HG02610 (cell line): Measurements from ENCODE around the gene WDR64.
A peak's percentile ranks its signal among the peaks of the same experiment; 100 is the strongest.

ENCODE experiments used
- ATAC-seq: cut with Tn5 transposase; IDR thresholded peaks from one replicate; pipeline ENCODE4 v1.9.1; 2021; ENCODE audit warnings: mild to moderate bottlenecking, moderate library complexity; ENCODE audit not compliant: unreplicated experiment

WDR64 gene

GRCh38 chr1:241828463-241829021, 176.5 kb downstream of the WDR64 start:
- ATAC-seq = no peak

GRCh38 chr1:241829468-241829867, 177.4 kb downstream of the WDR64 start:
- no peak for ATAC-seq

GRCh38 chr1:241834733-241835377, 182.8 kb downstream of the WDR64 start:
- no peak for ATAC-seq

GRCh38 chr1:241836941-241837340, 184.9 kb downstream of the WDR64 start:
- no peak for ATAC-seq

GRCh38 chr1:241837416-241837815, 185.3 kb downstream of the WDR64 start:
- no peak for ATAC-seq

- no peak for ATAC-seq
These were observed 185.8 kb downstream of the WDR64 start for GRCh38 chr1:241837901-241838300.

GRCh38 chr1:241838897-241839296, 186.8 kb downstream of the WDR64 start:
- peak; percentile 1 for ATAC-seq

GRCh38 chr1:241839369-241839979, 187.4 kb downstream of the WDR64 start:
- peak; percentile 85 for ATAC-seq

GRCh38 chr1:241840164-241840563, 188.1 kb downstream of the WDR64 start:
- no peak for ATAC-seq

- ATAC-seq = no peak
These were observed 189.6 kb downstream of the WDR64 start for GRCh38 chr1:241841691-241842090.

GRCh38 chr1:241842565-241842964, 190.5 kb downstream of the WDR64 start:
- no peak for ATAC-seq

GRCh38 chr1:241844593-241844992, 192.5 kb downstream of the WDR64 start:
- no peak for ATAC-seq

GRCh38 chr1:241846375-241846774, 194.3 kb downstream of the WDR64 start:
- no peak for ATAC-seq

GRCh38 chr1:241846862-241847539, 194.9 kb downstream of the WDR64 start:
- no peak for ATAC-seq

GRCh38 chr1:241847540-241847795, 195.4 kb downstream of the WDR64 start:
- no peak for ATAC-seq

- ATAC-seq = peak; percentile 97
These were observed 196.0 kb downstream of the WDR64 start, which contains the start of gene EXO1 for GRCh38 chr1:241847796-241848685. Gene EXO1 (plus strand): TSS chr1:241848204. CDS start chr1:241850426, 2,222 bp downstream.

GRCh38 chr1:241848686-241849344, 196.7 kb downstream of the WDR64 start:
- no peak for ATAC-seq

GRCh38 chr1:241849345-241849695, 197.2 kb downstream of the WDR64 start:
- no peak for ATAC-seq
